HCT116 (cell line): ENCODE data around the gene LKAAEAR1. TPM values are rescaled to one million over a fixed set of nuclear protein-coding genes. Genes with fewer than 3 reads are reported as not detected.

Source experiments
- ATAC-seq: fragments of 200-7000 bp; cut with Tn5 transposase; 2 replicates; pipeline ENCODE4 v1.9.1; 2020; ENCODE audit warnings: mild to moderate bottlenecking, moderate library complexity
- BruUV-seq: library from RNA; stranded (reverse); fragments of 400-500 nt; replicated peaks from 2 replicates; lab custom pipeline; 2021; lab: Mats Ljungman, UMichigan
- CTCF ChIA-PET: fragments of 300-600 bp; sonication (Branson Sonifier 250); formaldehyde crosslinking; loops from one replicate; lab custom pipeline; 2021; ENCODE audit warnings: antibody characterized with exemption; lab: Charles Lee
- POLR2A ChIA-PET: fragments of 300-600, 350-600 bp; sonication (Branson Sonifier 250); formaldehyde crosslinking; loops from one replicate; lab custom pipeline; 2021; ENCODE audit warnings: antibody characterized with exemption; lab: Charles Lee
- RAD21 ChIA-PET, 2 experiments: fragments of 300-600 bp; sonication (Branson Sonifier 250); formaldehyde crosslinking; loops; one replicate each; lab custom pipeline; 2023; ENCODE audit warnings: low total read pairs in 2 of 2; ENCODE audit not compliant: uncharacterized antibody in 2 of 2, unreplicated experiment in 2 of 2, low non-redundant PET in 1 of 2; lab: Charles Lee
- DNase-seq: peaks from one replicate; pipeline ENCODE4 v3.0.0-alpha.2; 2010; ENCODE audit warnings: low read depth, low spot score
- H2AFZ ChIP-seq: fragments of 200-600 bp; shearing (Covaris generic), sonication (generic); 2 replicates; pipeline ENCODE4 v1.6.1; 2017; ENCODE audit warnings: low read depth, mixed run types, mixed read lengths, antibody characterized with exemption, low read length; ENCODE audit not compliant: poor library complexity, severe bottlenecking
- H3K27ac ChIP-seq: 2 replicates; pipeline ENCODE4 v1.5.1; 2012; ENCODE audit warnings: low read depth, low read length
- H3K27me3 ChIP-seq: fragments of 200-600 bp; sonication (generic); 2 replicates; pipeline ENCODE4 v1.6.1; 2016; ENCODE audit warnings: mixed run types, low read length, mixed read lengths; ENCODE audit not compliant: insufficient read depth
- H3K36me3 ChIP-seq, 2 experiments: fragments of 200-500 bp in 1 of 2; fragments of 200-600 bp in 1 of 2; sonication (Bioruptor generic) in 1 of 2; sonication (generic) in 1 of 2; 2 replicates each; pipeline versions ENCODE4 v1.5.1 to v1.6.1; 2014 to 2016; ENCODE audit warnings: low read length in 2 of 2, inconsistent platforms in 1 of 2, mixed read lengths in 1 of 2, mixed run types in 1 of 2; ENCODE audit not compliant: insufficient read depth in 2 of 2, control insufficient read depth in 1 of 2
- H3K4me1 ChIP-seq, 2 experiments: fragments of 200-600 bp in 1 of 2; sonication (generic) in 1 of 2; 2 replicates each; pipeline versions ENCODE4 v1.5.1 to v1.6.1; 2012 to 2017; ENCODE audit warnings: low read length in 2 of 2, inconsistent platforms in 1 of 2, mild to moderate bottlenecking in 1 of 2, mixed read lengths in 1 of 2, mixed run types in 1 of 2, moderate library complexity in 1 of 2; ENCODE audit not compliant: insufficient read depth in 2 of 2, control insufficient read depth in 1 of 2
- H3K4me2 ChIP-seq: fragments of 200-600 bp; sonication (generic); 2 replicates; pipeline ENCODE4 v1.6.1; 2017; ENCODE audit warnings: mixed run types, low read length, mixed read lengths
- H3K4me3 ChIP-seq, 2 experiments: fragments of 200-600 bp in 1 of 2; sonication (generic) in 1 of 2; replicated peaks in 1 of 2; 2 replicates each; pipeline ENCODE4 v1.5.1; 2011 to 2016; ENCODE audit warnings: low read length in 2 of 2, control low read depth in 1 of 2, low read depth in 1 of 2, mild to moderate bottlenecking in 1 of 2, mixed read lengths in 1 of 2, mixed run types in 1 of 2
- H3K79me2 ChIP-seq: fragments of 200-600 bp; sonication (generic); 2 replicates; pipeline ENCODE4 v1.6.1; 2017; ENCODE audit warnings: mild to moderate bottlenecking, mixed run types, low read length, moderate library complexity, mixed read lengths; ENCODE audit not compliant: insufficient read depth
- H3K9ac ChIP-seq: fragments of 200-600 bp; sonication (generic); 2 replicates; pipeline ENCODE4 v1.6.1; 2016; ENCODE audit warnings: low read length, mixed read lengths
- H3K9me2 ChIP-seq: fragments of 200-600 bp; sonication (generic), shearing (Covaris generic); 2 replicates; pipeline ENCODE4 v1.6.1; 2017; ENCODE audit warnings: mixed run types, mild to moderate bottlenecking, moderate library complexity; ENCODE audit not compliant: insufficient read depth
- H3K9me3 ChIP-seq, 2 experiments: fragments of 200-500 bp in 1 of 2; fragments of 200-600 bp in 1 of 2; sonication (Bioruptor generic) in 1 of 2; sonication (generic) in 1 of 2; 2 replicates each; pipeline ENCODE4 v1.6.1; 2014 to 2017; ENCODE audit warnings: low read length in 2 of 2, mixed read lengths in 2 of 2, inconsistent platforms in 1 of 2, low read depth in 1 of 2, mild to moderate bottlenecking in 1 of 2, mixed run types in 1 of 2, moderate library complexity in 1 of 2; ENCODE audit not compliant: control insufficient read depth in 1 of 2, insufficient read depth in 1 of 2
- H4K20me1 ChIP-seq: fragments of 200-600 bp; sonication (generic), shearing (Covaris generic); 2 replicates; pipeline ENCODE4 v1.6.1; 2017; ENCODE audit warnings: mixed run types, mild to moderate bottlenecking, moderate library complexity; ENCODE audit not compliant: insufficient read depth
- CBX3 ChIP-seq: IDR thresholded peaks from 2 replicates; pipeline ENCODE4 v1.6.1; 2012; ENCODE audit warnings: low read depth
- CEBPB ChIP-seq: IDR thresholded peaks from 2 replicates; pipeline ENCODE4 v1.6.1; 2012; ENCODE audit warnings: low read depth
- EGR1 ChIP-seq: IDR thresholded peaks from 2 replicates; pipeline ENCODE4 v1.6.1; 2012; ENCODE audit warnings: low read depth
- EZH2 ChIP-seq: fragments of 200-600 bp; sonication (generic); IDR thresholded peaks from 2 replicates; pipeline ENCODE4 v1.6.1; 2017; ENCODE audit warnings: antibody characterized with exemption, mixed run types
- EZH2phosphoT487 ChIP-seq: fragments of 200-600 bp; IDR thresholded peaks from 2 replicates; pipeline ENCODE4 v1.6.1; 2018; ENCODE audit warnings: antibody characterized with exemption, borderline replicate concordance
- FOSL1 ChIP-seq: IDR thresholded peaks from 2 replicates; pipeline ENCODE4 v1.6.1; 2012; ENCODE audit warnings: low read depth
- POLR2A ChIP-seq: IDR thresholded peaks from 2 replicates; pipeline ENCODE4 v1.7.0; 2011; ENCODE audit warnings: borderline replicate concordance; ENCODE audit not compliant: insufficient read depth, insufficient read length; ENCODE audit errors: extremely low read depth
- POLR2AphosphoS5 ChIP-seq: IDR thresholded peaks from 2 replicates; pipeline ENCODE4 v1.6.1; 2011; ENCODE audit warnings: mild to moderate bottlenecking, low read depth, low read length, moderate library complexity
- RAD21 ChIP-seq: IDR thresholded peaks from 2 replicates; pipeline ENCODE4 v1.6.1; 2012; ENCODE audit warnings: low read depth, mild to moderate bottlenecking
- SIN3A ChIP-seq: IDR thresholded peaks from 2 replicates; pipeline ENCODE4 v1.6.1; 2012; ENCODE audit warnings: low read depth
- SP1 ChIP-seq: IDR thresholded peaks from 2 replicates; pipeline ENCODE4 v1.6.1; 2012; ENCODE audit warnings: low read depth
- SRF ChIP-seq: IDR thresholded peaks from 2 replicates; pipeline ENCODE4 v1.6.1; 2012; ENCODE audit warnings: low read depth
- YY1 ChIP-seq: IDR thresholded peaks from 2 replicates; pipeline ENCODE4 v1.6.1; 2011; ENCODE audit warnings: low read length, low read depth, moderate library complexity, mild to moderate bottlenecking; ENCODE audit not compliant: insufficient replicate concordance; ENCODE audit errors: extremely low read depth
- ZFX ChIP-seq: fragments of 450-650 bp; IDR thresholded peaks from 2 replicates; pipeline ENCODE4 v1.6.1; 2017
- ZNF274 ChIP-seq: fragments of 200-500 bp; sonication (Bioruptor generic); IDR thresholded peaks from 2 replicates; pipeline ENCODE4 v1.6.1; 2014; ENCODE audit warnings: mild to moderate bottlenecking, low read depth, low read length, inconsistent platforms
- intact Hi-C: fragments of 100-400 bp; cut with micrococcal nuclease; formaldehyde crosslinking; loops from 2 replicates; pipeline ENCODE4 v1.10.0; 2022
- total RNA-seq: library from RNA; stranded (reverse); gene quantifications from one replicate; pipeline ENCODE4 v1.2.1, GENCODE V29; 2021; ENCODE audit not compliant: unreplicated experiment
- TF ChIP-seq, protein P1 (sequence below): IDR thresholded peaks from 2 replicates; pipeline ENCODE4 v1.6.1; 2012
- TF ChIP-seq, protein P2 (sequence below): IDR thresholded peaks from 2 replicates; pipeline ENCODE4 v1.6.1; 2012; ENCODE audit warnings: low read depth
- TF ChIP-seq, protein P3 (sequence below), 3 experiments: fragments of 200-600 bp in 1 of 3; sonication (generic) in 1 of 3; IDR thresholded peaks in 2 of 3; conservative IDR thresholded peaks in 1 of 3; 2 replicates each; pipeline ENCODE4 v1.5.1; 2012 to 2017; ENCODE audit warnings: low read depth in 2 of 3, low read length in 2 of 3, antibody characterized with exemption in 1 of 3, borderline replicate concordance in 1 of 3, control low read depth in 1 of 3, mild to moderate bottlenecking in 1 of 3, mixed read lengths in 1 of 3, mixed run types in 1 of 3, moderate library complexity in 1 of 3; ENCODE audit not compliant: insufficient read depth in 1 of 3
- TF ChIP-seq, protein P4 (sequence below): IDR thresholded peaks from 2 replicates; pipeline ENCODE4 v1.6.1; 2011; ENCODE audit warnings: mild to moderate bottlenecking, low read length, moderate library complexity; ENCODE audit not compliant: insufficient replicate concordance; ENCODE audit errors: extremely low read depth

The LKAAEAR1 gene
- total RNA-seq, 1 experiment from 2014 or later: not detected

DNA sequence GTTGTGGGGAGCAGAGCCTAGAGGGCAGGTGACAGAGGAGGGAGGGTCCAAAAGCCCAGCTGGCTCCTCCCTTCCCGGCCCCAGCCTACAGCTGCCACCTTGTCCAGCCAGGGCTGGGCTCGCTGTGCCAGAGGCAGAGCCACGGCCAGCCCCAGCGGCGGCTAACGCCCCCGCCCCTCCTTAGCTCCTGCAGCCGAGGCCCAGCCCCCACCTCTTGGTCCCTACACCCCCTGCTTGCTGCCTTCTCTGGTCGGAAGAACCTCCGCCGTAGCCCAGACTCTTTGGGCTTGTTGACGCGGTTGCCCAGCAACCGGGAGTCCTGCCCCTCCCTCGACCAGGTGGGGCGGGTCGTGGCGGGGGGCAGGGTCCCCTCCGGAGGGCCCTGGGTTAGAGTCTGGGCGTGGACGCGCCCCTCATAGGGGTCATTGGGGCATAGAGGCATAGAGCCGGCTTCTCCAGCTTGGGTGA is 521 bp upstream of the LKAAEAR1 start:
- no peak overlapping the region for H3K27ac ChIP-seq
- RAD21 ChIA-PET: no interaction called here
- ATAC-seq (no peak), DNase-seq (no peak)
- no peaks in the 10 kb centered on the region for H3K9me2 ChIP-seq
- H3K4me1 ChIP-seq: peaks cover 5 to 7% of the 10 kb centered on the region in 2 experiments; a peak in 2 of 4 replicates
- no peaks in the 10 kb centered on the region for H3K36me3 ChIP-seq
- no TSS peak for BruUV-seq
- H3K79me2 ChIP-seq: no peaks in the 10 kb centered on the region
- H3K4me2 ChIP-seq: no peak overlapping the region
- no peak overlapping the region for H3K9ac ChIP-seq
- peaks cover 6% of the 10 kb centered on the region in 2 experiments; a peak in 2 of 4 replicates for H3K9me3 ChIP-seq
- no peak overlapping the region for H3K4me3 ChIP-seq
- POLR2A ChIA-PET: no interaction called here
- H4K20me1 ChIP-seq: no peaks in the 10 kb centered on the region
- no peak overlapping the region for H2AFZ ChIP-seq
- intact Hi-C loops: no loop called here
- H3K27me3 ChIP-seq: no peaks in the 10 kb centered on the region
- CTCF ChIA-PET: interaction anchor here (1.6 kb wide), 1 partner anchor 15 kb away, joined by 3 read pairs; no protein-coding TSS in a partner anchor
- TF ChIP-seq, protein P1, sequence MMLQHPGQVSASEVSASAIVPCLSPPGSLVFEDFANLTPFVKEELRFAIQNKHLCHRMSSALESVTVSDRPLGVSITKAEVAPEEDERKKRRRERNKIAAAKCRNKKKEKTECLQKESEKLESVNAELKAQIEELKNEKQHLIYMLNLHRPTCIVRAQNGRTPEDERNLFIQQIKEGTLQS: no peak
- TF ChIP-seq POLR2AphosphoS5 (no peak), ZNF274 (no peak), FOSL1 (no peak), SIN3A (no peak), CBX3 (no peak), EZH2phosphoT487 (no peak), YY1 (no peak), EGR1 (no peak), CEBPB (no peak), RAD21 (no peak), SRF (no peak), ZFX (no peak), SP1 (no peak), EZH2 (no peak), POLR2A (no peak)
- TF ChIP-seq, protein P2, sequence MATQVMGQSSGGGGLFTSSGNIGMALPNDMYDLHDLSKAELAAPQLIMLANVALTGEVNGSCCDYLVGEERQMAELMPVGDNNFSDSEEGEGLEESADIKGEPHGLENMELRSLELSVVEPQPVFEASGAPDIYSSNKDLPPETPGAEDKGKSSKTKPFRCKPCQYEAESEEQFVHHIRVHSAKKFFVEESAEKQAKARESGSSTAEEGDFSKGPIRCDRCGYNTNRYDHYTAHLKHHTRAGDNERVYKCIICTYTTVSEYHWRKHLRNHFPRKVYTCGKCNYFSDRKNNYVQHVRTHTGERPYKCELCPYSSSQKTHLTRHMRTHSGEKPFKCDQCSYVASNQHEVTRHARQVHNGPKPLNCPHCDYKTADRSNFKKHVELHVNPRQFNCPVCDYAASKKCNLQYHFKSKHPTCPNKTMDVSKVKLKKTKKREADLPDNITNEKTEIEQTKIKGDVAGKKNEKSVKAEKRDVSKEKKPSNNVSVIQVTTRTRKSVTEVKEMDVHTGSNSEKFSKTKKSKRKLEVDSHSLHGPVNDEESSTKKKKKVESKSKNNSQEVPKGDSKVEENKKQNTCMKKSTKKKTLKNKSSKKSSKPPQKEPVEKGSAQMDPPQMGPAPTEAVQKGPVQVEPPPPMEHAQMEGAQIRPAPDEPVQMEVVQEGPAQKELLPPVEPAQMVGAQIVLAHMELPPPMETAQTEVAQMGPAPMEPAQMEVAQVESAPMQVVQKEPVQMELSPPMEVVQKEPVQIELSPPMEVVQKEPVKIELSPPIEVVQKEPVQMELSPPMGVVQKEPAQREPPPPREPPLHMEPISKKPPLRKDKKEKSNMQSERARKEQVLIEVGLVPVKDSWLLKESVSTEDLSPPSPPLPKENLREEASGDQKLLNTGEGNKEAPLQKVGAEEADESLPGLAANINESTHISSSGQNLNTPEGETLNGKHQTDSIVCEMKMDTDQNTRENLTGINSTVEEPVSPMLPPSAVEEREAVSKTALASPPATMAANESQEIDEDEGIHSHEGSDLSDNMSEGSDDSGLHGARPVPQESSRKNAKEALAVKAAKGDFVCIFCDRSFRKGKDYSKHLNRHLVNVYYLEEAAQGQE: no peak
- TF ChIP-seq, protein P3, sequence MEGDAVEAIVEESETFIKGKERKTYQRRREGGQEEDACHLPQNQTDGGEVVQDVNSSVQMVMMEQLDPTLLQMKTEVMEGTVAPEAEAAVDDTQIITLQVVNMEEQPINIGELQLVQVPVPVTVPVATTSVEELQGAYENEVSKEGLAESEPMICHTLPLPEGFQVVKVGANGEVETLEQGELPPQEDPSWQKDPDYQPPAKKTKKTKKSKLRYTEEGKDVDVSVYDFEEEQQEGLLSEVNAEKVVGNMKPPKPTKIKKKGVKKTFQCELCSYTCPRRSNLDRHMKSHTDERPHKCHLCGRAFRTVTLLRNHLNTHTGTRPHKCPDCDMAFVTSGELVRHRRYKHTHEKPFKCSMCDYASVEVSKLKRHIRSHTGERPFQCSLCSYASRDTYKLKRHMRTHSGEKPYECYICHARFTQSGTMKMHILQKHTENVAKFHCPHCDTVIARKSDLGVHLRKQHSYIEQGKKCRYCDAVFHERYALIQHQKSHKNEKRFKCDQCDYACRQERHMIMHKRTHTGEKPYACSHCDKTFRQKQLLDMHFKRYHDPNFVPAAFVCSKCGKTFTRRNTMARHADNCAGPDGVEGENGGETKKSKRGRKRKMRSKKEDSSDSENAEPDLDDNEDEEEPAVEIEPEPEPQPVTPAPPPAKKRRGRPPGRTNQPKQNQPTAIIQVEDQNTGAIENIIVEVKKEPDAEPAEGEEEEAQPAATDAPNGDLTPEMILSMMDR (IDR thresholded peaks at IDR 0.05 in 2 of 3, conservative IDR thresholded peaks at IDR 0.05 in 1 of 3; ENCODE audit: borderline replicate concordance in 1 of 3, insufficient read depth in 1 of 3, low read depth in 2 of 3, low read length in 2 of 3): no peak
- TF ChIP-seq, protein P4, sequence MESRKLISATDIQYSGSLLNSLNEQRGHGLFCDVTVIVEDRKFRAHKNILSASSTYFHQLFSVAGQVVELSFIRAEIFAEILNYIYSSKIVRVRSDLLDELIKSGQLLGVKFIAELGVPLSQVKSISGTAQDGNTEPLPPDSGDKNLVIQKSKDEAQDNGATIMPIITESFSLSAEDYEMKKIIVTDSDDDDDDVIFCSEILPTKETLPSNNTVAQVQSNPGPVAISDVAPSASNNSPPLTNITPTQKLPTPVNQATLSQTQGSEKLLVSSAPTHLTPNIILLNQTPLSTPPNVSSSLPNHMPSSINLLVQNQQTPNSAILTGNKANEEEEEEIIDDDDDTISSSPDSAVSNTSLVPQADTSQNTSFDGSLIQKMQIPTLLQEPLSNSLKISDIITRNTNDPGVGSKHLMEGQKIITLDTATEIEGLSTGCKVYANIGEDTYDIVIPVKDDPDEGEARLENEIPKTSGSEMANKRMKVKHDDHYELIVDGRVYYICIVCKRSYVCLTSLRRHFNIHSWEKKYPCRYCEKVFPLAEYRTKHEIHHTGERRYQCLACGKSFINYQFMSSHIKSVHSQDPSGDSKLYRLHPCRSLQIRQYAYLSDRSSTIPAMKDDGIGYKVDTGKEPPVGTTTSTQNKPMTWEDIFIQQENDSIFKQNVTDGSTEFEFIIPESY: no peak
